ENCODE data around the gene ABCF2. TPM values are rescaled to one million over a fixed set of nuclear protein-coding genes. Genes with fewer than 3 reads are reported as not detected.

ABCF2 gene
- total RNA-seq, 2 experiments from 2014 or later, result 31.7 to 34.3 TPM

DNA sequence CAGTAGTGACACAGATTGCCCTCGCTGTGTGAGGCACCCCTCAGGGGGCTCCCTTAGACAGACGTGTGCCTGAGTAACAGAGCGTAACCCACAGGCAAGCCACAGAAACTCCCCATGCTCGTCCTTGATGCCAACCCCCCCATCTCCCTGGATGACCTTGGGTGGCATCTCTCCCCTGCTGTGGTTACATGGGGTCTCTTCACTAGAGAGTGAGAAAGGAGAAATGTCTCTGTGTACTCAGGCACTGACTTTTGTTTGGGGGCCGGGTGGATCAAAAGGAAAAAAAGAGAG, 38.8 kb downstream of the ABCF2 start:
- H3K9me3 Mint-ChIP-seq, result no peaks in the 10 kb centered on the region
- ChIA-PET POLR2A (no interaction called here), CTCF (no interaction called here)
- H3K36me3 Mint-ChIP-seq (ENCODE audit: low read depth), result no peaks in the 10 kb centered on the region
- no peak overlapping the region for H3K27ac Mint-ChIP-seq
- peaks cover 9% of the 10 kb centered on the region for H3K27me3 Mint-ChIP-seq
- no peak for DNase-seq
- no peaks in the 10 kb centered on the region for H3K4me1 Mint-ChIP-seq
- H3K4me3 Mint-ChIP-seq, result no peak overlapping the region

DNA sequence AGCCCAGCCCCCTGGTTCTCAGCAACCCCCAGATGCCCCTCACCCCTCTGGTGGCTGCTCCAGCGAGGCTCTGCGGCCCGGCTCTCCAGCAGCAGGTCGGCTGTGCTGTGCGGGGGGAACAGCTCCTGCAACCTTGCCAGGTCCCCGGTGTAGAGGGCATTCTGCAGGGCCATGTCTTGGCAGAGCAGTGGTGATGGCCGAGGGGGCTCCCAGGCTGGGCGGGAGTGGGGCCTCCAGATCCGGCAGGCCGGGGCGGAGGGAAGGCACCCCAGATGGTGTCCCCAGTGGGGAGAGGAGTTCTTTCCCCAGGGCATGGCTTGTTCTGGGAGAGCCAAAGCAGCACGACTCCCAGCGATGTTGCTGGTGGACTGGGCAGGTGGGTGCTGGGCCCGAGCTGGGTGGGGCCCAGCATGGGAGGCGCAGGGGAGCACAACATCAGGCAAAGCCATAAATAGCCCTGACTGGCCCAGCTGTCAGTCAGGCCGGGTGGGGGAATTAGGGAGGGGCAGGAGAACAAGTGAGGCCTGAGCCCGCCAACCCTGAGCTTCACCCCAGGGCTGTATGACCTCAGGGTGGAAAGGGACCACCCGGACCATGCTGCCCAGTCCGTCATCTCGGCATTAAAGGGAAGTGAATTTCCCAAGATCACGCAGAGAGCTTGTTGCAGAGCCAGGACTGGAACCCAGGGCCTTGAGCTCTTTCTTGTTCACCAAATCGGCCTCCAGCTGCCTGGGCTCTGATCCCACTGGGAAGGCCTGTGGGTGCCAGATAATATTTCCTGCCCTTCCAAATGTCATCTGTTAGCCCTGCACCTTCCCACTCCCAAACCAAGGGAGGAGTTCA, 39.4 kb downstream of the ABCF2 start:
- Mint-ChIP-seq H3K27ac (no peak overlapping the region), H3K4me1 (no peaks in the 10 kb centered on the region), H3K36me3 (ENCODE audit: low read depth) (no peaks in the 10 kb centered on the region), H3K4me3 (no peak overlapping the region), H3K9me3 (no peaks in the 10 kb centered on the region), H3K27me3 (peaks cover 9% of the 10 kb centered on the region)
- POLR2A ChIA-PET, result no interaction called here
- DNase-seq, result no peak
- CTCF ChIA-PET, result no interaction called here

DNA sequence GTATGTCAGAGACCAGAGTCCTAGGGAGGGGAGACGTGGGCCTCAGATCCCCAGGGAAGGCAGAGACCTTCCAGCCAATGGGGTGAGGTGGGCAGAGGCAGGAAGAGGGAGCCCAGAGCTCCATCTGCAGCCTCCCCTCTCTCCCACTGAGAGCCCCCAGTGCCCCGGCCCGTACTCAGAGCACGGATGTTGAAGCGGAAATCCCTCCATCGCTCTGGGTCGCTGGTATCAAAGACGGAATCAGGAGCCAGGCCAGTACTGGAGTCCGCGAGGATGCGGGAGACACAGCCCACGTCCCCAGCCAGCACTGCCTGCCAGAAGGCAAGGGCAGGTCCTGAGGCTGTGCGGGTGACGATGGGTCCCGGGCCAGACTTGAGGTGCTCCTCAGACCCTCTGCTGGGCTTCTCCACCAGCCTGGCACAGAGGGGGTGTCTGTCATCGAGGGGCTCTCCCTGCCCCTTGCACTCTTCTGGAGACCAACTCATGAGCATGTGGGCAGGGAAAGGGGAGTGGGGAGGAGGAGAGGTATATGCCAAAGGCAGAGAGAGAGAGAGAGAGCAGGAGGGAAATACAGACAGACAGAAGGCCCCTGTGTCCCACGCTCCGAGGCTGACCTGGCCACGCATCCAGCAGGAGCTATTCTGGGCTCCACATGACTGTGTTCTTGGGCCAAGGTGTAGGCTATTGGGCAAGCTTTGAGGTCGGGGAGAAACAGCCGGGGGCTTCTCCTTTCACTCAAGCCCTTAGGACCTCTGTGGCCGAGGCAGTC, 40.2 kb downstream of the ABCF2 start, which contains the start of gene ASB10:
Gene ASB10, minus strand, starts transcription at position 611 of the 769 bp plus-strand sequence. Its CDS starts 120 bp downstream, at position 491.
- no peaks in the 10 kb centered on the region for H3K4me1 Mint-ChIP-seq
- H3K36me3 Mint-ChIP-seq (ENCODE audit: low read depth), result no peaks in the 10 kb centered on the region
- no peak for DNase-seq
- H3K4me3 Mint-ChIP-seq, result no peak within 1 kb of the TSS
- no peaks in the 10 kb centered on the region for H3K9me3 Mint-ChIP-seq
- peaks cover 9% of the 10 kb centered on the region for H3K27me3 Mint-ChIP-seq
- no peak within 1 kb of the TSS for H3K27ac Mint-ChIP-seq
- ChIA-PET POLR2A (no interaction called here), CTCF (no interaction called here)

- ChIA-PET POLR2A (no interaction called here), CTCF (no interaction called here)
- Mint-ChIP-seq H3K27me3 (peaks cover 9% of the 10 kb centered on the region), H3K4me1 (no peaks in the 10 kb centered on the region), H3K4me3 (no peak overlapping the region), H3K27ac (no peak overlapping the region), H3K9me3 (no peaks in the 10 kb centered on the region), H3K36me3 (ENCODE audit: low read depth) (no peaks in the 10 kb centered on the region)
- DNase-seq, result no peak
These were observed 41.0 kb downstream of the ABCF2 start for GRCh38 chr7:151185762-151186639.

GRCh38 chr7:151181011-151181431, 46.0 kb downstream of the ABCF2 start:
- Mint-ChIP-seq H3K36me3 (ENCODE audit: low read depth) (no peaks in the 10 kb centered on the region), H3K27me3 (peaks cover 6% of the 10 kb centered on the region), H3K4me3 (no peak overlapping the region), H3K4me1 (no peaks in the 10 kb centered on the region), H3K9me3 (no peaks in the 10 kb centered on the region), H3K27ac (no peak overlapping the region)
- ChIA-PET CTCF (interaction anchor here (1.1 kb wide), 1 partner anchor 9 kb away, joined by 3 read pairs; no protein-coding TSS in a partner anchor), POLR2A (no interaction called here)
- DNase-seq, result no peak

- no peaks in the 10 kb centered on the region for H3K4me1 Mint-ChIP-seq
- ChIA-PET CTCF (no interaction called here), POLR2A (no interaction called here)
- H3K4me3 Mint-ChIP-seq, result no peak overlapping the region
- no peaks in the 10 kb centered on the region for H3K9me3 Mint-ChIP-seq
- peaks cover 9% of the 10 kb centered on the region for H3K27me3 Mint-ChIP-seq
- no peaks in the 10 kb centered on the region for H3K36me3 Mint-ChIP-seq (ENCODE audit: low read depth)
- no peak for DNase-seq
- no peak overlapping the region for H3K27ac Mint-ChIP-seq
These were observed 47.1 kb downstream of the ABCF2 start for GRCh38 chr7:151179946-151180345.

DNA sequence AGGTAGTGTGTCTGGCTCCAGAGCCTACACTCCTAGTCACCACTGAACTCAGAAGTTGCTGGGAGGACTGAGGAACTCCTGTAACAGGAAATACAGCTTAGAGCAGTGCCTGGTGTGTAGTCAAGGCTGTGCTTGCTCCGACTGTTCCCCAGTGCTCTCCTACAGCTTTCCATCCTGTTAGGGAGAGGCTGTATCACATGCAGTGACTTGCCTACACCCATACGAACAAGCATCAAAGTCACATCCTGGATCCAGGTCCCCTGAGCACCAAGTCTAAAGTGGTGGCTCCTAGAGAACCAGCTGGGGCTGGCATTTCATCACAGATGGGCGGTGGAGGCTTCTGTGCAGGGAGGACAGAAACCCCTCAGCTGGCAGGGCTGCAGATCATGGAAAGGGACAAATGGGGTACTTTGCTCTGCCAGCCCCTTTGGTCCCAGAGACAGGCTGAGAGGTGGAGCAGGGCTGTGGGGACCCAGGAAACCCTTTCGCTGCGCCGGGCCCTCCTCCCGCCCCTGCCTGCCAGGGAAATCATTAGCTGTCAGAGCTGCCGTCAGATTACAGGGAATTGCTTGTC, 47.6 kb downstream of the ABCF2 start:
- Mint-ChIP-seq H3K4me3 (no peak overlapping the region), H3K27ac (no peak overlapping the region), H3K36me3 (ENCODE audit: low read depth) (no peaks in the 10 kb centered on the region), H3K27me3 (peaks cover 10% of the 10 kb centered on the region), H3K4me1 (no peaks in the 10 kb centered on the region), H3K9me3 (no peaks in the 10 kb centered on the region)
- ChIA-PET POLR2A (no interaction called here), CTCF (no interaction called here)
- no peak for DNase-seq

- DNase-seq, result no peak
- no peak overlapping the region for H3K4me3 Mint-ChIP-seq
- H3K27me3 Mint-ChIP-seq, result peaks cover 10% of the 10 kb centered on the region
- ChIA-PET POLR2A (no interaction called here), CTCF (no interaction called here)
- H3K9me3 Mint-ChIP-seq, result no peaks in the 10 kb centered on the region
- no peaks in the 10 kb centered on the region for H3K36me3 Mint-ChIP-seq (ENCODE audit: low read depth)
- no peaks in the 10 kb centered on the region for H3K4me1 Mint-ChIP-seq
- no peak overlapping the region for H3K27ac Mint-ChIP-seq
These were observed 48.2 kb downstream of the ABCF2 start for GRCh38 chr7:151178831-151179230.

- DNase-seq, result no peak
- Mint-ChIP-seq H3K27ac (no peak overlapping the region), H3K4me3 (no peak overlapping the region), H3K36me3 (ENCODE audit: low read depth) (no peaks in the 10 kb centered on the region), H3K27me3 (peaks cover 12% of the 10 kb centered on the region), H3K9me3 (no peaks in the 10 kb centered on the region), H3K4me1 (no peaks in the 10 kb centered on the region)
- POLR2A ChIA-PET, result no interaction called here
- CTCF ChIA-PET, result interaction anchor here (1.6 kb wide), 1 partner anchor 11 kb away, joined by 6 read pairs; the partner anchor contains the start of gene GBX1
These were observed 48.8 kb downstream of the ABCF2 start for GRCh38 chr7:151178236-151178635.

GRCh38 chr7:151177310-151177709, 49.7 kb downstream of the ABCF2 start:
- ChIA-PET CTCF (interaction anchor here (1.1 to 1.6 kb wide), 2 partner anchors 10 to 67 kb away, joined by 3 to 6 read pairs; partner anchors contain the start of gene GBX1), POLR2A (no interaction called here)
- Mint-ChIP-seq H3K36me3 (ENCODE audit: low read depth) (no peaks in the 10 kb centered on the region), H3K4me1 (no peaks in the 10 kb centered on the region), H3K4me3 (no peak overlapping the region), H3K27me3 (peaks cover 20% of the 10 kb centered on the region), H3K9me3 (no peaks in the 10 kb centered on the region), H3K27ac (no peak overlapping the region)
- no peak for DNase-seq

- Mint-ChIP-seq H3K4me1 (no peaks in the 10 kb centered on the region), H3K27me3 (peaks cover 24% of the 10 kb centered on the region), H3K9me3 (no peaks in the 10 kb centered on the region), H3K36me3 (ENCODE audit: low read depth) (no peaks in the 10 kb centered on the region), H3K27ac (no peak overlapping the region), H3K4me3 (no peak overlapping the region)
- DNase-seq, result no peak
- POLR2A ChIA-PET, result no interaction called here
- CTCF ChIA-PET, result interaction anchor here (1.1 to 1.6 kb wide), 2 partner anchors 9 to 66 kb away, joined by 3 to 6 read pairs; partner anchors contain the start of gene GBX1
These were observed 50.6 kb downstream of the ABCF2 start for GRCh38 chr7:151176401-151176800.

- no peaks in the 10 kb centered on the region for H3K4me1 Mint-ChIP-seq
- H3K36me3 Mint-ChIP-seq (ENCODE audit: low read depth), result no peaks in the 10 kb centered on the region
- peaks cover 29% of the 10 kb centered on the region for H3K27me3 Mint-ChIP-seq
- POLR2A ChIA-PET, result no interaction called here
- CTCF ChIA-PET, result interaction anchor here (1.0 kb wide), 1 partner anchor 10 kb away, joined by 3 read pairs; no protein-coding TSS in a partner anchor
- H3K4me3 Mint-ChIP-seq, result no peak overlapping the region
- H3K9me3 Mint-ChIP-seq, result no peaks in the 10 kb centered on the region
- no peak overlapping the region for H3K27ac Mint-ChIP-seq
- no peak for DNase-seq
These were observed 51.2 kb downstream of the ABCF2 start for GRCh38 chr7:151175793-151176311.
